Measurements from ENCODE around the gene SHISA4.

SHISA4 gene

GRCh38 chr1:201882665-201883132 is 6.0 kb upstream of the SHISA4 start:
- peak; percentile 26 for DNase-seq

- DNase-seq = no peak
Measured at GRCh38 chr1:201883266-201883665, 5.4 kb upstream of the SHISA4 start.

GRCh38 chr1:201883786-201884185 is 4.9 kb upstream of the SHISA4 start:
- no peak for DNase-seq

GRCh38 chr1:201884425-201884824 is 4.3 kb upstream of the SHISA4 start:
- DNase-seq = no peak

- DNase-seq = peak; percentile 26
Measured at GRCh38 chr1:201885531-201886075, 3.1 kb upstream of the SHISA4 start.

- DNase-seq = no peak
Measured at GRCh38 chr1:201886103-201886885, 2.4 kb upstream of the SHISA4 start.

GRCh38 chr1:201887116-201887866 is 1.4 kb upstream of the SHISA4 start:
- no peak for DNase-seq

GRCh38 chr1:201889090-201889968 is 631 bp downstream of the SHISA4 start:
- no peak for DNase-seq

GRCh38 chr1:201890223-201890622 is 1.5 kb downstream of the SHISA4 start:
- DNase-seq = no peak

- DNase-seq = no peak
Measured at GRCh38 chr1:201890806-201891450, 2.2 kb downstream of the SHISA4 start.

- DNase-seq = no peak
Measured at GRCh38 chr1:201891451-201892045, 2.9 kb downstream of the SHISA4 start.

- DNase-seq = no peak
Measured at GRCh38 chr1:201892211-201892610, 3.5 kb downstream of the SHISA4 start.

GRCh38 chr1:201893431-201893830 is 4.7 kb downstream of the SHISA4 start:
- no peak for DNase-seq

- no peak for DNase-seq
Measured at GRCh38 chr1:201894343-201895119, 5.8 kb downstream of the SHISA4 start.

GRCh38 chr1:201895120-201895665 is 6.5 kb downstream of the SHISA4 start:
- no peak for DNase-seq

GRCh38 chr1:201895913-201896807 is 7.5 kb downstream of the SHISA4 start:
- peak; percentile 78 for DNase-seq

GRCh38 chr1:201896951-201897391 is 8.3 kb downstream of the SHISA4 start:
- DNase-seq = peak; percentile 32

- DNase-seq = no peak
Measured at GRCh38 chr1:201898240-201898894, 9.7 kb downstream of the SHISA4 start.

- no peak for DNase-seq
Measured at GRCh38 chr1:201898992-201899391, 10.3 kb downstream of the SHISA4 start.
